Measurements from ENCODE around the gene CTSF.
"Not testable (repeated sequence)": the region's sequence is repeated elsewhere in the genome, so short reads cannot be mapped to it uniquely, and the experiment has no call there.

Gene CTSF

GRCh38 chr11:66589315-66589714 is 20.9 kb upstream of the CTSF start:
- not testable (repeated sequence) for DNase-seq

- no peak for DNase-seq
Observed at GRCh38 chr11:66586136-66586535, 17.7 kb upstream of the CTSF start.

- DNase-seq: not testable (repeated sequence)
Observed at GRCh38 chr11:66585447-66585846, 17.0 kb upstream of the CTSF start.

GRCh38 chr11:66582565-66583147 is 14.2 kb upstream of the CTSF start:
- DNase-seq: not testable (repeated sequence)

GRCh38 chr11:66581261-66581660 is 12.9 kb upstream of the CTSF start:
- DNase-seq: no peak

GRCh38 chr11:66580803-66581202 is 12.4 kb upstream of the CTSF start:
- DNase-seq: no peak

- peak; percentile 25 for DNase-seq
Observed at GRCh38 chr11:66579017-66579606, 10.7 kb upstream of the CTSF start.

GRCh38 chr11:66570850-66571180 is 2.4 kb upstream of the CTSF start:
- no peak for DNase-seq

GRCh38 chr11:66570079-66570849 is 1.9 kb upstream of the CTSF start:
- DNase-seq: no peak

GRCh38 chr11:66569076-66569475 is 670 bp upstream of the CTSF start:
- no peak for DNase-seq

GRCh38 chr11:66567787-66568123 is 651 bp downstream of the CTSF start:
- no peak for DNase-seq

GRCh38 chr11:66566221-66566620 is 2.2 kb downstream of the CTSF start:
- no peak for DNase-seq

GRCh38 chr11:66564984-66565383 is 3.4 kb downstream of the CTSF start:
- DNase-seq: no peak

GRCh38 chr11:66564538-66564937 is 3.9 kb downstream of the CTSF start:
- no peak for DNase-seq

GRCh38 chr11:66563832-66564231 is 4.6 kb downstream of the CTSF start:
- DNase-seq: no peak

- DNase-seq: no peak
Observed at GRCh38 chr11:66562907-66563583, 5.4 kb downstream of the CTSF start.

- no peak for DNase-seq
Observed at GRCh38 chr11:66562275-66562674, 6.1 kb downstream of the CTSF start.

- no peak for DNase-seq
Observed at GRCh38 chr11:66561975-66562248, 6.5 kb downstream of the CTSF start.

GRCh38 chr11:66561178-66561974 is 7.0 kb downstream of the CTSF start:
- DNase-seq: no peak

GRCh38 chr11:66559866-66560676 is 8.3 kb downstream of the CTSF start:
- no peak for DNase-seq

- no peak for DNase-seq
Observed at GRCh38 chr11:66559142-66559865, 9.1 kb downstream of the CTSF start.

All from NCI-H2029 treated with DMSO at 0.1 percent for 48 hours (cell line).